Loucy (cell line): ENCODE data around the gene ABCB1.

Experiments
- H2AFZ ChIP-seq: fragments of 200-600 bp; sonication (generic); 2 replicates; pipeline ENCODE4 v1.6.0; 2016; ENCODE audit warnings: antibody characterized with exemption, mild to moderate bottlenecking, low read length, moderate library complexity
- H3F3A ChIP-seq: fragments of 200-600 bp; 2 replicates; pipeline ENCODE4 v1.6.0; 2016; ENCODE audit warnings: antibody characterized with exemption, low read depth, mild to moderate bottlenecking
- H3K27me3 ChIP-seq: fragments of 200-600 bp; sonication (generic); 2 replicates; pipeline ENCODE4 v1.6.1; 2014; ENCODE audit warnings: low read length, mild to moderate bottlenecking; ENCODE audit not compliant: insufficient read depth, poor library complexity, severe bottlenecking
- H3K36me3 ChIP-seq: fragments of 200-600 bp; sonication (generic); 2 replicates; pipeline ENCODE4 v1.6.1; 2016; ENCODE audit warnings: low read length; ENCODE audit not compliant: insufficient read depth
- H3K4me1 ChIP-seq: fragments of 200-600 bp; sonication (generic); 2 replicates; pipeline ENCODE4 v1.5.1; 2014; ENCODE audit warnings: low read length, mild to moderate bottlenecking; ENCODE audit not compliant: insufficient read depth, poor library complexity, severe bottlenecking
- H3K4me2 ChIP-seq: fragments of 200-600 bp; sonication (generic); 2 replicates; pipeline ENCODE4 v1.6.0; 2014; ENCODE audit warnings: antibody characterized with exemption, low read length, low read depth, mild to moderate bottlenecking; ENCODE audit not compliant: poor library complexity, severe bottlenecking
- H3K4me3 ChIP-seq: fragments of 200-600 bp; sonication (generic); 2 replicates; pipeline ENCODE4 v1.5.1; 2014; ENCODE audit warnings: low read length, mild to moderate bottlenecking, mixed read lengths; ENCODE audit not compliant: poor library complexity, severe bottlenecking
- H3K79me2 ChIP-seq: fragments of 200-600 bp; sonication (generic); 2 replicates; pipeline ENCODE4 v1.6.1; 2014; ENCODE audit warnings: low read length; ENCODE audit not compliant: insufficient read depth
- H3K9ac ChIP-seq: fragments of 200-600 bp; sonication (generic); 2 replicates; pipeline ENCODE4 v1.6.0; 2014; ENCODE audit warnings: mild to moderate bottlenecking, low read depth, low read length, moderate library complexity; ENCODE audit not compliant: poor library complexity, severe bottlenecking
- H3K9me2 ChIP-seq: fragments of 200-600 bp; sonication (generic); replicated peaks from 2 replicates; pipeline ENCODE4 v1.6.1; 2016; ENCODE audit warnings: low read depth, low read length, mixed read lengths
- H3K9me3 ChIP-seq: fragments of 200-600 bp; sonication (generic); 2 replicates; pipeline ENCODE4 v1.6.1; 2014; ENCODE audit warnings: mild to moderate bottlenecking, antibody characterized with exemption, low read length, low read depth; ENCODE audit not compliant: insufficient read depth
- H4K20me1 ChIP-seq: fragments of 200-600 bp; sonication (generic); 2 replicates; pipeline ENCODE4 v1.6.0; 2014; ENCODE audit warnings: antibody characterized with exemption, low read length, mild to moderate bottlenecking; ENCODE audit not compliant: insufficient read depth, poor library complexity, severe bottlenecking
- EZH2phosphoT487 ChIP-seq: fragments of 200-600 bp; IDR thresholded peaks from 2 replicates; pipeline ENCODE4 v1.6.1; 2018; ENCODE audit warnings: antibody characterized with exemption, mild to moderate bottlenecking, moderate library complexity, borderline replicate concordance
- TF ChIP-seq, protein P1 (sequence below): fragments of 200-600 bp; sonication (generic); conservative IDR thresholded peaks from 2 replicates; pipeline ENCODE4 v1.5.1; 2014; ENCODE audit warnings: mild to moderate bottlenecking, antibody characterized with exemption, low read length

The ABCB1 gene

GRCh38 chr7:87635921-87636320, 35.2 kb upstream of the ABCB1 start:
- no peaks in the 10 kb centered on the region for H3F3A ChIP-seq
- no peaks in the 10 kb centered on the region for H3K9me2 ChIP-seq
- no peaks in the 10 kb centered on the region for H3K36me3 ChIP-seq
- TF ChIP-seq, protein P1, sequence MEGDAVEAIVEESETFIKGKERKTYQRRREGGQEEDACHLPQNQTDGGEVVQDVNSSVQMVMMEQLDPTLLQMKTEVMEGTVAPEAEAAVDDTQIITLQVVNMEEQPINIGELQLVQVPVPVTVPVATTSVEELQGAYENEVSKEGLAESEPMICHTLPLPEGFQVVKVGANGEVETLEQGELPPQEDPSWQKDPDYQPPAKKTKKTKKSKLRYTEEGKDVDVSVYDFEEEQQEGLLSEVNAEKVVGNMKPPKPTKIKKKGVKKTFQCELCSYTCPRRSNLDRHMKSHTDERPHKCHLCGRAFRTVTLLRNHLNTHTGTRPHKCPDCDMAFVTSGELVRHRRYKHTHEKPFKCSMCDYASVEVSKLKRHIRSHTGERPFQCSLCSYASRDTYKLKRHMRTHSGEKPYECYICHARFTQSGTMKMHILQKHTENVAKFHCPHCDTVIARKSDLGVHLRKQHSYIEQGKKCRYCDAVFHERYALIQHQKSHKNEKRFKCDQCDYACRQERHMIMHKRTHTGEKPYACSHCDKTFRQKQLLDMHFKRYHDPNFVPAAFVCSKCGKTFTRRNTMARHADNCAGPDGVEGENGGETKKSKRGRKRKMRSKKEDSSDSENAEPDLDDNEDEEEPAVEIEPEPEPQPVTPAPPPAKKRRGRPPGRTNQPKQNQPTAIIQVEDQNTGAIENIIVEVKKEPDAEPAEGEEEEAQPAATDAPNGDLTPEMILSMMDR: no peak
- no peak for TF ChIP-seq EZH2phosphoT487
- H3K4me1 ChIP-seq: no peaks in the 10 kb centered on the region
- H2AFZ ChIP-seq: no peak overlapping the region
- H3K9ac ChIP-seq: no peak overlapping the region
- no peak overlapping the region for H3K4me2 ChIP-seq
- no peak overlapping the region for H3K4me3 ChIP-seq
- H3K9me3 ChIP-seq: no peaks in the 10 kb centered on the region
- H3K79me2 ChIP-seq: no peaks in the 10 kb centered on the region
- no peaks in the 10 kb centered on the region for H4K20me1 ChIP-seq
- no peaks in the 10 kb centered on the region for H3K27me3 ChIP-seq

GRCh38 chr7:87628780-87629569, 28.3 kb upstream of the ABCB1 start:
- no peaks in the 10 kb centered on the region for H3K79me2 ChIP-seq
- no peaks in the 10 kb centered on the region for H3K9me2 ChIP-seq
- H4K20me1 ChIP-seq: no peaks in the 10 kb centered on the region
- H3K4me3 ChIP-seq: no peak overlapping the region
- H3K9ac ChIP-seq: no peak overlapping the region
- H3K4me1 ChIP-seq: no peaks in the 10 kb centered on the region
- H3K36me3 ChIP-seq: no peaks in the 10 kb centered on the region
- no peaks in the 10 kb centered on the region for H3K9me3 ChIP-seq
- H3F3A ChIP-seq: no peaks in the 10 kb centered on the region
- TF ChIP-seq, protein P1: no peak
- no peak for TF ChIP-seq EZH2phosphoT487
- no peak overlapping the region for H3K4me2 ChIP-seq
- no peaks in the 10 kb centered on the region for H3K27me3 ChIP-seq
- no peak overlapping the region for H2AFZ ChIP-seq

DNA sequence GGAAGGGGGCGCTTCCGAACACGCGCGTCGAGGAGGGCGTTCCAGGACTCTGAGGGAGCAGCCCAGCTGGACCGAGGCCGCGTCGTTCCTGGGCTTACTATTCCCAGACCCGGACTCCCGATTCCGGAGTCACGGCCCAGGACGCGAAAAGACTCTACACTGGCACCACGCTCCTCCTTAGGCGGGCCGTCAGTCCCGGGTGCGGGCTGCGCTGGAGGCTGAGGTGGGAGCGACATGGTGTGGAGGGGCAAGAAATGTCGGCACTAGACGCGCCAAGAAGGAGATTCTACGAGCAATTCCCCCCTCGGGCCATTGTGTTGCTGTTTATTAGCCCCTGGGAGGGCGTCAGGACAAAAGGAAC, 26.9 kb upstream of the ABCB1 start:
- no peaks in the 10 kb centered on the region for H3K79me2 ChIP-seq
- H3K9ac ChIP-seq: no peak overlapping the region
- H3K4me2 ChIP-seq: no peak overlapping the region
- H3K27me3 ChIP-seq: no peaks in the 10 kb centered on the region
- no peaks in the 10 kb centered on the region for H4K20me1 ChIP-seq
- no peaks in the 10 kb centered on the region for H3K36me3 ChIP-seq
- TF ChIP-seq, protein P1: no peak
- no peak for TF ChIP-seq EZH2phosphoT487
- no peak overlapping the region for H2AFZ ChIP-seq
- no peaks in the 10 kb centered on the region for H3F3A ChIP-seq
- no peaks in the 10 kb centered on the region for H3K4me1 ChIP-seq
- no peaks in the 10 kb centered on the region for H3K9me2 ChIP-seq
- no peak overlapping the region for H3K4me3 ChIP-seq
- no peaks in the 10 kb centered on the region for H3K9me3 ChIP-seq
